Esophagus squamous epithelium (tissue), 5 donors: ENCODE results near the gene KIAA1217. TPM values are rescaled to one million over a fixed set of nuclear protein-coding genes. Genes with fewer than 3 reads are reported as not detected.

Source experiments
- DNase-seq: peaks from one replicate; lab custom pipeline; 2025; lab: John Stamatoyannopoulos, UW
- H3K27ac ChIP-seq, 4 donors: fragments of 200-600 bp; sonication (generic); one replicate each; pipeline ENCODE4 v1.5.1; 2016 to 2019; ENCODE audit warnings: mild to moderate bottlenecking in 1 of 4
- H3K27me3 ChIP-seq, 4 donors: fragments of 200-600 bp; sonication (generic); 1 replicate in 3 of 4; 2 replicates in 1 of 4; pipeline versions ENCODE4 v1.5.1 to v1.6.0; 2017 to 2021; ENCODE audit warnings: antibody characterized with exemption in 1 of 4
- H3K36me3 ChIP-seq, 3 donors: fragments of 200-600 bp; sonication (generic); one replicate each; pipeline ENCODE4 v1.5.1; 2016 to 2019
- H3K4me1 ChIP-seq, 3 donors: fragments of 200-600 bp; sonication (generic); one replicate each; pipeline ENCODE4 v1.5.1; 2017 to 2019
- H3K4me3 ChIP-seq, 4 donors: fragments of 200-600 bp; sonication (generic); 1 replicate in 3 of 4; 2 replicates in 1 of 4; pipeline ENCODE4 v1.5.1; 2016 to 2019; ENCODE audit warnings: mild to moderate bottlenecking in 2 of 4, moderate library complexity in 1 of 4
- H3K9me3 ChIP-seq, 3 donors: fragments of 200-600 bp; sonication (generic); one replicate each; pipeline ENCODE4 v1.5.1; 2016 to 2019
- POLR2A ChIP-seq, 4 donors: fragments of 450-650 bp; IDR thresholded peaks; one replicate each; pipeline ENCODE4 v1.6.1; 2017; ENCODE audit warnings: antibody characterized with exemption in 4 of 4, mild to moderate bottlenecking in 4 of 4, moderate library complexity in 3 of 4
- WGBS, 2 donors: methylation state at CpG; one replicate each; pipeline ENCODE4 v1.1.5; 2018; 5-methylcytosine and 5-hydroxymethylcytosine counted together
- intact Hi-C: fragments of 100-400 bp; cut with DNase I; formaldehyde crosslinking; loops from one replicate; pipeline ENCODE4 v1.15.0; 2022
- total RNA-seq, 4 donors: library from RNA; depleted of rRNA; stranded (reverse); fragments of >200 nt; gene quantifications; one replicate each; pipeline ENCODE4 v1.1.0, GENCODE V29; 2016
- TF ChIP-seq, protein P1 (sequence below), 6 experiments: fragments of 450-650 bp in 4 of 6; fragments of 200-600 bp in 2 of 6; sonication (generic) in 2 of 6; IDR thresholded peaks; one replicate each; pipeline ENCODE4 v1.5.1; 2016 to 2019; ENCODE audit warnings: antibody characterized with exemption in 6 of 6, mild to moderate bottlenecking in 4 of 6, moderate library complexity in 4 of 6
- donor health status: DM: yes; HTN: yes; CAD: no.

Gene KIAA1217, protein sequence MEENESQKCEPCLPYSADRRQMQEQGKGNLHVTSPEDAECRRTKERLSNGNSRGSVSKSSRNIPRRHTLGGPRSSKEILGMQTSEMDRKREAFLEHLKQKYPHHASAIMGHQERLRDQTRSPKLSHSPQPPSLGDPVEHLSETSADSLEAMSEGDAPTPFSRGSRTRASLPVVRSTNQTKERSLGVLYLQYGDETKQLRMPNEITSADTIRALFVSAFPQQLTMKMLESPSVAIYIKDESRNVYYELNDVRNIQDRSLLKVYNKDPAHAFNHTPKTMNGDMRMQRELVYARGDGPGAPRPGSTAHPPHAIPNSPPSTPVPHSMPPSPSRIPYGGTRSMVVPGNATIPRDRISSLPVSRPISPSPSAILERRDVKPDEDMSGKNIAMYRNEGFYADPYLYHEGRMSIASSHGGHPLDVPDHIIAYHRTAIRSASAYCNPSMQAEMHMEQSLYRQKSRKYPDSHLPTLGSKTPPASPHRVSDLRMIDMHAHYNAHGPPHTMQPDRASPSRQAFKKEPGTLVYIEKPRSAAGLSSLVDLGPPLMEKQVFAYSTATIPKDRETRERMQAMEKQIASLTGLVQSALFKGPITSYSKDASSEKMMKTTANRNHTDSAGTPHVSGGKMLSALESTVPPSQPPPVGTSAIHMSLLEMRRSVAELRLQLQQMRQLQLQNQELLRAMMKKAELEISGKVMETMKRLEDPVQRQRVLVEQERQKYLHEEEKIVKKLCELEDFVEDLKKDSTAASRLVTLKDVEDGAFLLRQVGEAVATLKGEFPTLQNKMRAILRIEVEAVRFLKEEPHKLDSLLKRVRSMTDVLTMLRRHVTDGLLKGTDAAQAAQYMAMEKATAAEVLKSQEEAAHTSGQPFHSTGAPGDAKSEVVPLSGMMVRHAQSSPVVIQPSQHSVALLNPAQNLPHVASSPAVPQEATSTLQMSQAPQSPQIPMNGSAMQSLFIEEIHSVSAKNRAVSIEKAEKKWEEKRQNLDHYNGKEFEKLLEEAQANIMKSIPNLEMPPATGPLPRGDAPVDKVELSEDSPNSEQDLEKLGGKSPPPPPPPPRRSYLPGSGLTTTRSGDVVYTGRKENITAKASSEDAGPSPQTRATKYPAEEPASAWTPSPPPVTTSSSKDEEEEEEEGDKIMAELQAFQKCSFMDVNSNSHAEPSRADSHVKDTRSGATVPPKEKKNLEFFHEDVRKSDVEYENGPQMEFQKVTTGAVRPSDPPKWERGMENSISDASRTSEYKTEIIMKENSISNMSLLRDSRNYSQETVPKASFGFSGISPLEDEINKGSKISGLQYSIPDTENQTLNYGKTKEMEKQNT (N-terminal part only)
- total RNA-seq: 10 to 100 TPM; 56.2 to 67.6 (median 66.2) TPM

DNA sequence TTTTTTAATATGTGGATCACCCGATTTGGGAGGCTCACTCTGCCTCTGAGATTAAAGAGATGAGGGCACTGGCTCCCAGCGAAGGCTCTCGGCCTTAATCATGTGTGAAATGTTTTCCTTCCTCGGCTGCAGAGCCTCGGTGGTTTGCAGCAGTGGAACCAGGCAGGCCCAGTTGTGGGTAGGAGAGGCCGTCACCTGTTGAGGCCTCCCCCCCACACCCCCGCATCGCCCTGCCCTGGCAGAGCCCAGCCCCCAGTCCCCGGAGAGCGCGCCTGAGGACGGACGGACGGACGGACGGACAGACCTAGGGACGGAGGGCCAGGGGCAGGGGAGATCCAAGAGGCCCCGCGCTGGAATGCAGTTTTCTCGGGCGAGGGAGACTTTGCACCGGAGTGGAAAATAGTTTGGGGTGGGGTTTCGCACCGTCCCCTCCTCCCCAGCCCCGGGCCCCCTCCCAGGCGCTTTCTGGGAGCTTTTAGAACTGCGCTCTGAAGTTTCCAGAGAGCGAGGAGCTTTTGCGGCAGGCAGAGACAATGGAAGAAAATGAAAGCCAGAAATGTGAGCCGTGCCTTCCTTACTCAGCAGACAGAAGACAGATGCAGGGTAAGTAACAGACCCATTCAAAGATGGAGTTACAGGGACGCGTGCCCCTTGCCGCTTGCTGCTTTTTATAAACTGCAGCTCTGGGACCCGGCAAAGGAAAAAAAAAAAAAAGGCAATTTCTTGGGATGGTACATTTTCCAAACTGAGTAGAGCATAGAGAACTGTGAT is at the start of gene KIAA1217:
Gene KIAA1217, plus strand, starts transcription at position 478 of the 771 bp plus-strand sequence. Its CDS starts 56 bp downstream, at position 534.
- 2 to 6% methylated on average over 14 to 17 of the region's 34 CpGs for WGBS, 2 donors
- DNase-seq: no peak
- Histone ChIP-seq H3K27ac (peak within 1 kb of the TSS; percentile 86 to 93 (median 91)), H3K36me3 (no peaks in the 10 kb centered on the region), H3K4me3 (peak within 1 kb of the TSS; percentile 51 to 68 (median 58)), H3K4me1 (peaks cover 0 to 73% (median 4%) of the 10 kb centered on the region in 3 donors), H3K27me3 (no peaks in the 10 kb centered on the region), H3K9me3 (no peaks in the 10 kb centered on the region)
- intact Hi-C loops: no loop called here
- TF ChIP-seq POLR2A (IDR thresholded peaks at IDR 0.05): no peak
- TF ChIP-seq, protein P1, sequence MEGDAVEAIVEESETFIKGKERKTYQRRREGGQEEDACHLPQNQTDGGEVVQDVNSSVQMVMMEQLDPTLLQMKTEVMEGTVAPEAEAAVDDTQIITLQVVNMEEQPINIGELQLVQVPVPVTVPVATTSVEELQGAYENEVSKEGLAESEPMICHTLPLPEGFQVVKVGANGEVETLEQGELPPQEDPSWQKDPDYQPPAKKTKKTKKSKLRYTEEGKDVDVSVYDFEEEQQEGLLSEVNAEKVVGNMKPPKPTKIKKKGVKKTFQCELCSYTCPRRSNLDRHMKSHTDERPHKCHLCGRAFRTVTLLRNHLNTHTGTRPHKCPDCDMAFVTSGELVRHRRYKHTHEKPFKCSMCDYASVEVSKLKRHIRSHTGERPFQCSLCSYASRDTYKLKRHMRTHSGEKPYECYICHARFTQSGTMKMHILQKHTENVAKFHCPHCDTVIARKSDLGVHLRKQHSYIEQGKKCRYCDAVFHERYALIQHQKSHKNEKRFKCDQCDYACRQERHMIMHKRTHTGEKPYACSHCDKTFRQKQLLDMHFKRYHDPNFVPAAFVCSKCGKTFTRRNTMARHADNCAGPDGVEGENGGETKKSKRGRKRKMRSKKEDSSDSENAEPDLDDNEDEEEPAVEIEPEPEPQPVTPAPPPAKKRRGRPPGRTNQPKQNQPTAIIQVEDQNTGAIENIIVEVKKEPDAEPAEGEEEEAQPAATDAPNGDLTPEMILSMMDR (IDR thresholded peaks at IDR 0.05): no peak

DNA sequence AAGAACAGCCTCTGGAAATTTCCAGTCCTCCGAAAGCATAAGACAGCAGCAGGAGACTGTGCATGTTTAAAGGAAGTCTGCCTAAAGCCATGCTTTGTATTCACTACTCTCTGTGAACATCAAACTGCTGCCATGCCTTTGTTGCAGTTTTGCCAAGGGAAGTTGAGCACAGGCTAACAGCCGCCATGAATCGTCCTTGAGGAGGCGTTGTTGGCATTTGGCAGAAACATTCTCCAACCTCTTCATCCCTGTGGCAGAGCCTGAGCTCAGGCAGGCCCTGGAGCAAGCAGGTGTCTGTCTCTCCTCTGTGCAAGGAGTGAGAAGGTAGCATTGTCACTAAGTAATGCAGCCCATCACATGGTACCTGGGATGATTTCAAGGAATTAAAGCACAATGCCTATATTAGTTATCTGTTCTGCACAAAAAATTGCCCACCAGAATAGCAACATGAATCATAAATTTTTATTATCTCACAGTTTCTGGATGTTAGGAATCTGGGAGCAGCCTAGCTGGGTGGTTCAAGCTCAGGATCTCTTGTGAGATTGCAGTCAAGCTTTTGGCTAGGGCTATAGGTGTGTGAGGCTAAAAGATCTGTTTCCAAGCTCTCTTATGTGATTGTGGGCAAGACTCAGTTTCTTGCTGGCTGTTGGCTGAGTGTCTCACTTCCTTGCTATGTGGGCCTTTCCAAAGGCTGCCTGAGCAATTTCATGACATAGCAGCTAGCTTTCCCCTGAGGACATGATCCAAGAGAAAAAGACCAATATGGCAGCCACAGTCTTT is 46.5 kb upstream of the KIAA1217 start:
- H3K4me1 ChIP-seq: no peaks in the 10 kb centered on the region
- DNase-seq: no peak
- intact Hi-C loops: no loop called here
- WGBS, 2 donors: 50 to 91% methylated on average over 1 to 4 of the region's 4 CpGs
- H3K27ac ChIP-seq: no peak overlapping the region
- no peak overlapping the region for H3K4me3 ChIP-seq
- peaks cover 0 to 7% (median 0%) of the 10 kb centered on the region in 3 donors for H3K9me3 ChIP-seq
- H3K36me3 ChIP-seq: no peaks in the 10 kb centered on the region
- H3K27me3 ChIP-seq: no peaks in the 10 kb centered on the region
- TF ChIP-seq POLR2A (IDR thresholded peaks at IDR 0.05): no peak
- TF ChIP-seq, protein P1 (IDR thresholded peaks at IDR 0.05): no peak

DNA sequence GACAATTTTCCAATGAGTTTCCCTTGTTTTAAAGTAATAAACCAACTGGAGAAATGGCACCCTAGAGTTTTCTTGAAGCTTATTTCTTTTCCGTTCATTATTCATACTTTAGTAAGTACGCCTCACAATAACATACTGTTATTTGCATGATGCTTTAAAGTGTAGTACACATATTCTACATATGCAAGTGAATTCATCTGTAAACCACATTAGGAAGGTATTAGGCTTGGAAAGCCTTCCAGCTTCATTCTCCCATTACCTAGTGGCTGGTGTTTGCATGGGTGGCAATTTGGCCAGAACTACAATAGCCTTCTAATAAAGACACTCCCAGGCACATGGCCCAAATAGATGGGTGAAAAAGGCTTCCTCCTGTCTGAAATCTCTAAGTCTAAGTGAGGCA is 45.5 kb upstream of the KIAA1217 start:
- Histone ChIP-seq H3K4me3 (no peak overlapping the region), H3K9me3 (no peaks in the 10 kb centered on the region), H3K36me3 (no peaks in the 10 kb centered on the region), H3K27ac (no peak overlapping the region), H3K27me3 (no peaks in the 10 kb centered on the region), H3K4me1 (peaks cover 0 to 9% (median 0%) of the 10 kb centered on the region in 3 donors)
- TF ChIP-seq POLR2A (IDR thresholded peaks at IDR 0.05): no peak
- TF ChIP-seq, protein P1 (IDR thresholded peaks at IDR 0.05): no peak
- intact Hi-C loops: no loop called here
- DNase-seq: no peak
- WGBS, 2 donors: 91 to 93% methylated on average over 2 of the region's 2 CpGs
